ENCODE data around the gene ADAMTS4.

Gene ADAMTS4

DNA sequence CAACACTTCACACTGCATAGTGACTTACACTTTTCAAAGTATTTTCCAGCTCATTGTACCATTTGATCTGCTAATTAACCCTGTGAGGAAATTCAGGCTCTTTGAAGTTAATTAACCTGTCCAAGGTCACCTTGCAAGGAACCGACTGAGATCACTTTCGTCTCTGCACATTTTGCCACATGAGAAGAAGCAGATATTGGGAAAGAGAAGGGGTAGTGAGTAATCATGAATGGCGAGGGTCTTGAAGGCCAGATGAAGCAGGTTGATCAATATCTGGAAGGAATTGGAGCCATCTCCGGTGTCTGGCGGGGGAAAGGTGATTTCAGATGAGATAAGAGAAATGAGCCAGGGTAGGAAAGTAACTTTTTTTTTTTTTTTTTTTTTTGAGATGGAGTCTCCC, 21.1 kb upstream of the ADAMTS4 start:
- DNase-seq (ENCODE audit: low read depth) = no peak

DNA sequence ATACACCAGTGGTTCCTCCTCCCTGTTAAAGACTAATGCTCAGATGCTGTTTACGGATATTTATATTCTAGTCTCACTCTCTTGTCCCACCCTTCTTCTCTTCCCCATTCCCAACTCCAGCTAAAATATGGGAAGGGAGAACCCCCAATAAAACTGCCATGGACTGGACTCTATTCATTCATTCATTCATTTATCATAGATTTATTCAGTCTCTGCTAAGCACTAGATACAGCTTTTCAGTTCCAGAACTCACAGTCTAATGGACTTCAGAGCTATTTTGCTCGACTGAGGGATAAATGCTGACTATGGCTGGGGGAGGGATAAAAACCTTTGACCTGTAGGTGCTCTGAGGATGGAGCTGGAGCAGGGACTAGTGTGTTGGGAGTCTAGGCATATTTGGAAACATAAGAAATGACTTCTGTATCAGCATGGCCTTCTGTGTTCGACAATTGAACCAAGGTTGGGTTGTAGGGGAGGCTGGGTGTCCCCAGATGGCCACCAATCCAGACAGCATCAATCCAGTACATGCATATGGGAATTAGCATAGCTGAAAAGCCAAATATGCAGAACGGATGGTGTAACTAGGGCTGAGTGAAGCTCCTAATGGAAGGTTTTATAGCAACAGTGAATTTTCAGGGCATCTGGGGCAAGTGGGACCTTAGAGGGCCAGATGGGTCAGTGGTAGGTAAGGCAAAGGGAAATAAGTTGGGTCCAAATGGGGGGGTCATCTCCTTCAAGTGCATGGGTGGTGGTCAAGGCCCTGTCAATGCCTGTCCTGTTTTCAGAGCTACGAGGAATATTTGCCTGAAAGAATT, 20.4 kb upstream of the ADAMTS4 start:
- DNase-seq (ENCODE audit: low read depth) = no peak

DNA sequence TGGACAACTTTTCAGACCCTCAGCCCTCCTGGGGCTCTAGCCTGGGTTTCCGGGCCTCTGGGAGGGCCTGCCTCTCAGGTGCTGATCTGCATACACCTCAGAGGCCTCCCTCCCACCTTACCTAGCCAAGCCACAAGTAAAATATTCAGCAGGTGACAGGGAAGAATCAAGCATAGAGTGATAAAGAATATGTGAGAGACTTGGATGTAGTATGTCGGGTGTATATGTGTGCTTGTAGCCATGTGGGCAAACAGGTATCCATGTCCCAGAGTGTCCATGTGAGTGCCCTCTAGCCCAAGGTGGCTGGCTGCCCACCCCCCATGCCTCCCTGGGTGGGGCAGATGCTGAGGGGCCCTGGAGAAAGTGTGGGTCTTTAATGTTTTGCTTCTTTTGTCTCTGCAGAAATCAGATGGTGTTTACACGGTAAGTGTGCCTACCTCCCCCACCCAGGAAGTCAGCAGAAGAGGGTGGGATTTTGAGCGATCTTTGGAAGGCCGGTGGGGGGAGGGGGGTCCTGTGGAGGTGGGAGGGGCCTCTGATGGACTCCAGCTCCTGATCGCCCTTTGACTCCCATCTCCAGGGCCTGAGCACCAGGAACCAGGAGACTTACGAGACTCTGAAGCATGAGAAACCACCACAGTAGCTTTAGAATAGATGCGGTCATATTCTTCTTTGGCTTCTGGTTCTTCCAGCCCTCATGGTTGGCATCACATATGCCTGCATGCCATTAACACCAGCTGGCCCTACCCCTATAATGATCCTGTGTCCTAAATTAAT, 19.6 kb upstream of the ADAMTS4 start:
- DNase-seq (ENCODE audit: low read depth) = no peak

DNA sequence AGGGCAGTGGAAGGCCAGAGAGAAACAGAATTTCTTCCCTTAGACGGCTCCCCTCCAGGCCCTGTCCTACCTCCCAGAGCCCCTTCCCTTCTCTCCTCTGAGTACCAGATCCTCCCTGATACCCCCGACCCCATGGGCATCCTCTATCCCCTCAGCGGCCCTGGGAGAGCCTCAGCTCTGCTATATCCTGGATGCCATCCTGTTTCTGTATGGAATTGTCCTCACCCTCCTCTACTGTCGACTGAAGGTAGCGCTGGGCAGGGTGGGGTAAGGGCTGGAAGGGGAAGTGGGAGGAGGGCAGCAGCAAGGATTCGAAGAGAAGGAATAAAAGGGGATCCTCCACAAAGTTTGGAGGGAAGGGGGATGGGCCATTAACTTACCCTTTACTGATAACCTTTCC, 19.0 kb upstream of the ADAMTS4 start:
- DNase-seq (ENCODE audit: low read depth) = no peak

DNA sequence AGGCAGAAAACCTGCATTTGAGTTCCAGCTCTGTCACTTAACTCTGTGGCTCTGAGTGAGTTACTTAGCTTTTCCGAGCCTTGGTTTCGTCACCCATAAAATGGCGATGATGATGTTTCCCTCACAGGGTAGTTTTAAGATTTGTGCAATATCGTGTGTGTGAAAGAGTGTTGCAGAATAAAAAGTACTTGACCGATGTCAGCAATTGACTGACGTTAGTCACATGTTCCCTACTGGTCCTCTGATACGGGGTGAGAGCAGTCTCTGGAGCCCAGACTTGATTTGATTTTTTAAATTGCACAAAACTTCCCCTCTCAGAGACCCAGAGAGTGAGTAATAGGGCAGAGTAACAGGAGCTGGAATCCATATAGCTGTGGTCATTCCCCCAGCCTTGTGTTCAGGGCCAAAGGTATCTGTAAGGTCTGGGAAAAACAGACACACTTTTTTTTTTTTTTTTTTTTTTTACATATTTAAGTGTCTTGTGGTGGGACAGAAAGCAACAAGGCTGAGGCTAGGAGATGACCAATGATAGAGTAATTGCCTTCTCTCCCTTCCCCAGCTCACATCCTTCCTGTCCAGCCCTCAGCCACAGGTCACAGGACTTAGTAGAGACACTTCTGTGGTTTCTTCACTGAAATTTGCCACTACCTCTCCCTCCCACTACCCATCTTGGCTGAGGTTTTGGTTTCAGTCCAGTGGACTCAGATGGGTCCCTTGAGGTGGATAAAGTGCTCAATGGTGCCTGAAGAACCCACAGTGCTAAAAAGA, 18.3 kb upstream of the ADAMTS4 start:
- DNase-seq (ENCODE audit: low read depth) = no peak

DNA sequence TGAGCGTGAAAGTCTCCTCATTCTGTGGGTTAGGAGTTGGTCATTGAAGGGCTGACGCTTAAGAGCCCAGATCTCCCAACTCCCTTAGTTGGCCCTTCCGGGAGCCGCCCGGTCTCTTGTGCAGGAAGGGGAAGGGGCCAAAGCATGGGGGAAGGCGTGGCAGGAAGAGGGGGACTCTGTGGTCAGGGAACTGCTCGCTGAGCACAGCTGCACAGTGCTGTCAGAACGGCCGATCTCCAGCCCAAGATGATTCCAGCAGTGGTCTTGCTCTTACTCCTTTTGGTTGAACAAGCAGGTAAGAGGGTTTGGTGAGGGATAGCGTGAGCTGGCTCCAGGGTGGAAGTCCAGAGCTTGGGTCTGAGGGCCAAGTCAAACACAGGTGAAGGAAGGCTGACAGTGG, 16.2 kb upstream of the ADAMTS4 start, which contains the start of gene FCER1G:
TSS of gene FCER1G (plus strand) at position 220 of the 400 bp plus-strand sequence. CDS start at position 247, 27 bp downstream.
- no peak for DNase-seq (ENCODE audit: low read depth)

DNA sequence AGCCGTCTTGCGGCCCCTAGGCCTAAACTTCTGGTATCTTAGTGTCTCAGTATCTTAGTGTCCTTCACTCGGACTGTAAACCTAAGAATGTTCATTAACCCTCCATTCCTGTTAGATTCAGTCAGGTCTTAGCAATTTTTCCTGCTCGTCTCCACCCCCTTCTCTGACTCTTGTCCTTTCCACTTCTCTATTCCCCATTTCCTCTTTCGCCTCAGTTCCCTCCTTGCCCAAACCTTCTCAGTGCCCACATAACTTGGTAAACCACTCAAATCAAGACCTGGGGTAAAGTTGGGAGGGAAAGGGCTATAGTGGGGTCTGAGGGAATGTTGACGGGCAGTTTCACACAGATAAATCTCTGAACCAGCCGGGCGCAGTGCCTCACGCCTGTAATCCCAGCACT, 15.5 kb upstream of the ADAMTS4 start:
- no peak for DNase-seq (ENCODE audit: low read depth)

DNA sequence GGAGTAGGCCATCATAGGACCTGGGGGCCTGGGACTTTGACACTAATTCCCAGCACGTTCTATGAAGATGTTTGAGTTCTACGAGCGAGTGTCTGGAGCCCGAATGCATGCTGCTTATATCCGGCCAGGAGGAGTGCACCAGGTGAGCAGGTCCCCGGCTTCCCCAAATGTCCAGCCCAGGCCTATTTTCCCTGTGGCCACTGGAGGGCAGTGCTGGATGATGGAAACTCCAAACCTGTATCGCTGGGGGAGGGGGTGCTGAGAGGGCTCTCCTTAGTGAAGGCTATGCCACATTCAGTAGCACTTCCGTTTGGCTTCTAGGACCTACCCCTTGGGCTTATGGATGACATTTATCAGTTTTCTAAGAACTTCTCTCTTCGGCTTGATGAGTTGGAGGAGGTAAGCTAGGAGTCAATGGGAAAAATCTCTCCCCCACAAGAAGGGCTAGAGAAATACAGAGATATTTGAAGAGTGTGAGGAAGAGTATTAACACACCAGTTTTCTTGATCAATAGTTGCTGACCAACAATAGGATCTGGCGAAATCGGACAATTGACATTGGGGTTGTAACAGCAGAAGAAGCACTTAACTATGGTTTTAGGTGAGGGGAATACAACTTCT, 11.0 kb upstream of the ADAMTS4 start:
- no peak for DNase-seq (ENCODE audit: low read depth)

DNA sequence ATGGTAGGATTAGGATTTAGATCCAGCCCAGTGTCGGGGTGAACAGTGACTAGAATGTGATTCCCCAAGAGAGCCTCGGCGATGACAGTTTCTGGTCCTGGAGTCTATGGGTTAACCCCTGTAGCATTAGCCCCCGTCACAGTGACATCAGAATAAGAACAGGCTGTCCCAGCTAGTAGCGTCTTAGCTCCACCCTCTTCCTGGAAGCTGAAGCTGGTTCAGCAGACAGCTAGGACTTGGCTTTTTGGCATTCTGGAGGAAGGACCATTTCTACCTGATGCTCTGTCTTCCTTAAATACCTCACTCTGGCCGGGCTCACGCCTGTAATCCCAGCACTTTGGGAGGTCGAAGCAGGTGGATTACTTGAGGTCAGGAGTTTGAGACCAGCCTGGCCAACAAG, 8.3 kb upstream of the ADAMTS4 start:
- no peak for DNase-seq (ENCODE audit: low read depth)

DNA sequence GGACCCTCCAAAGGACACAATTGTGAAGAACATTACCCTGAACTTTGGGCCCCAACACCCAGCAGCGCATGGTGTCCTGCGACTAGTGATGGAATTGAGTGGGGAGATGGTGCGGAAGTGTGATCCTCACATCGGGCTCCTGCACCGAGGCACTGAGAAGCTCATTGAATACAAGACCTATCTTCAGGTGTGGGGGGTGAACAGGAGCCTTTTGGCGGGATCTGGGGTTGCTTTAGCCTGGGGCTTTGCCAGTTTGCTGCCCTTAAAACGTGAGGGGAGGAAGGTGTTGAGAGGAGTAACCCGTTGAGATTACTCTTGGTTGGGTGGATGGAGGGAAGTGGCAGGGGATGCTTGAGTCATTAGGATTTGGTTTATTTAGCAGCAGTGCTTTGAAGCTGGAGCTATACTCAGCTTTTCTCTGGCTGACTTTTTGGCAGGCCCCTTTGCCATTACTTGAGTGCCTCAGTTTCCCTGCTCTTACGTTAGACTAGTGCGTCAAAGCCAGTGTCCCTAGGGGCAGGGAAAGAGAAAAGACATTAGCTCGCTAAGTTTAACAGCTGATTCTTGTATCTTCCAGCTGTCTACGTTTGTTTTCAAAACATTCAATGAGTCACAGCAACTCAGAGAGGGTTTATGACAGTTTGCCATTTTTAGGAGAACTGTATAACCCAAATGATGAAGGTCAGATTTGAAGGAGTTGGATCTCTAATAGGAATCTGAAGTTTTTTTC, 7.7 kb upstream of the ADAMTS4 start:
- no peak for DNase-seq (ENCODE audit: low read depth)

DNA sequence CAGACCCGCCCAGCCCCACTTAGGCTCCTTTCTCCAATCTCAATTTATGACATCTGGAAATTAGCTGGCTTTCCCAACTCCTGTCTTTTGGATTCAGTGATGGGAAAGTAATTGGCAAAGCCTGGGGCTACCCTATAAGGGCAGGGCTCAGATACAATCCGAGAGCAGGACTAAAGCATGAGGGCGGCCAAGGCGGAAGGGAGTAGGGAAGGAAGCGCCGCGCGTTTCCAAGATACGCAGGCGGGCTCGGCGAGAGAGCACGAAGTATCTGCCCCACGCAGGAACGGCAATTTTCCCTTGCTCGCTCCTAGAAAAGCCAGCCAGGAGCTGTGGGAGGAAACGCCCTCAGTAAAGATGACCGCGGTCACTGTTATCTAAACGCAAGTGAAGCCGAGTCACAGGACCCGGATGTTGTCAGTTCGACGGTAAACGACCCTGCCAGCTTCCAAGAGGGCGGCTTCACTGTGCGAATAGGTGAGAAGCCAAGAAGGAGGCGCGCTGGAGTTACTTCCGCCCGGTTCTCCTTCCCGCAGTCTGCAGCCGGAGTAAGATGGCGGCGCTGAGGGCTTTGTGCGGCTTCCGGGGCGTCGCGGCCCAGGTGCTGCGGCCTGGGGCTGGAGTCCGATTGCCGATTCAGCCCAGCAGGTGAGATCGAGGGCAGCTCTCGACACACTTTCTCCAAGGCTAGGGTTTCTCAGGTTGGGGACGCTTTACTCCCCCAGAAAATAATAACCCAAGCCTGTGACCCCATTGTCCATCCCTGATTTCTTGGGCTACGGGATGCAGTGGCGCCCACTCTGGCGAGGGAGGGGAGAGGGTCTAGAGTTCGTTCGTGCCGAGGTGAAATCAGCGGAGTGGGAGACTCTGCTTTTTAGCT, 3.2 kb upstream of the ADAMTS4 start, which contains the start of gene NDUFS2:
TSS of gene NDUFS2 (plus strand) at position 532 of the 877 bp plus-strand sequence. CDS start at position 551, 19 bp downstream.
- DNase-seq (ENCODE audit: low read depth) = peak; percentile 99

DNA sequence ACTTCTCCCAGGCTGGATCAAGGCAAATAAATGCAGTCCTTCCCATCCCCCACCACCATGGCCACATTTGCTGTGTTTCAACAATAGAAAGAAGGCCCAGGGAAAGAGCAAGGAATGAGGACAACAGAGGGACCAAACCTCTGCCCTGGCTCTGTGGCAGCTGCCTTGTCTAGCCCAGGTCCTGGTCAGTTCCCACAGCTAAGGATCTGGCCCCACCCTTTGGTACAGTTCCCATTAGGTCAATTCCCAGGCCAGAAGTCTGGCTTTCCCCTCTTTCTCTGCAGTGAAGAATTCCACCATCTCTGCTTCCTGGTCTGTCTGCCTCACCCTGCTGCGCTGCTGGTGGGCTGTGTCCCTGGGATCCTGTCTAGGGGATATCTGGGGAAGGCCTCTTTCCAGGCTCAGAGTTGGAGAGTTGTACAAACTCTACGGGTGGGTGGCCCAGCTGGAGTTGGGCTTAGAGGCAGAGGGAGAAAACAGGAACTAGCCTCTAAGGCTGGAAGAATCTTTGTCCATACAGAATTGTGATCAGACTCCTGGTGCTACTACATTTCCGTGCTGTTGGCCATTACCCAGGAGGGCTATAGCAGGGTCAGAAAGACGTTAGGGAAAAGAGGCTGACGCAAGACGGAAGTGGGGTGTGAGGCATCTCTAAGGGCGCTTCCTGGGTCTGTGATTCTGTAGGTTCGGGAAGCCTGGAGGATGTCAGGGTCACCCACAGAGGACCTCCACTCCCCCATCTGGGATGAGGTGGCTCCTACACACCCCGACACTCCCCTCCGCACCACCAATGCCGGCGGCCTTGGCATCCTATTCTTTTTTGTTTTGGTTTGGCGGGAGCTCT, 2.4 kb upstream of the ADAMTS4 start:
- DNase-seq (ENCODE audit: low read depth) = no peak

DNA sequence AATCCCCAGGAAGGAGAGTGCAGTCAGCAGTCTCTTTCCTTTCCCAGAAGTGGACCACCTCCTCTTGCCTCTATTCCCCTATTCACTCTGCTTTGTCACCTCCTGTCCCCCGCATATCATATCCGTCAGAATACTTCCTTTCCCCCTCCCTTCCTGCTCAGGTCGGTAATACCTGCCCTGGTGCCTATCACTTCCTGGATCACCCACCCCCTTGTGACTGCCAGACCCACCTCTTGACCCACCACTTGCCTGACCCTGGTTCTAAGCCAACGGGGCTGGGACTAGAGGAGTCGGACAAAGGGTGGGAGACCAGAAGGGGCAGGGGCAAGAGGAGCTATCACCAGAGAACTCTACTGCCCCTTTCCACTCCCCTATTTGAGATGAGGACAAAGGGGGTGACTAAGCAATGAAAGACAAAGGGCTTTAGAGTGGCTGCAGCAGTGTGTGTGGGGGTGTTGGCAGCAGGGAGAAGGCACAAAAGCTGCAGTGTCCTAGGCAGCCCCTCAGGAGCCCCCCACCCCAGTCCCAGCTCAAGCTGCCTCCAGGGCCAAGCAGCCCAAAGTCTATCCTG, 1.7 kb upstream of the ADAMTS4 start:
- DNase-seq (ENCODE audit: low read depth) = no peak

DNA sequence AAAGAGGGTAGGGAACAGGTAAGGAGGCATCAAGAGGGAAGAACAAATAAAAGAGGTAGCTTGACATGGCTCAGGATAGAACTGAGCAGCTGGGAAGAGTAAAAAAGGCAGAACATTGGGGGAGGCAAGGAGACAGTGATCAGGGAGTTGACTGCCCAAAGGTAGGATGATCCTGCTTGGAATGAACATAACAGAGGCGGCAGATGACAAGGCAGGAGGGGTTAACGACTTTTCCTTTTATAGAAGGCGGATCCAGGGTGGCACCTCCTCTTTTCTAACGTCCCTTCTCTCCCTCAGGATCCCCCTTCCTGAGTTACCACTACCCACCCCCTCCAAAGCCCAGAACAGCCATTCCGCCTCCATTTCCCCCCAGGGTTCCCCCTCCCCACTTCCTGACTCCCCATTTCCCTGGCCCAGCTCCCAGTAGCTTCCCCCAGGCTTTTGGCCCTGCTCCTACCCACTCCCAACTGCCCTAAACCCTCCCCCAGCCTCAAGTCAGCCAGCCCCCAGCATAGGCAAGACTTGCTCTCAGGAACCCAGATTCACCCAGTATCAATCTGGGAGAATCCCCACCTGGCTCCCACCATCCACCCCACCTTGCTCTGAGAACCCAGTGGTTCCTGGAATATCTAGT, 769 bp upstream of the ADAMTS4 start:
- DNase-seq (ENCODE audit: low read depth) = no peak

DNA sequence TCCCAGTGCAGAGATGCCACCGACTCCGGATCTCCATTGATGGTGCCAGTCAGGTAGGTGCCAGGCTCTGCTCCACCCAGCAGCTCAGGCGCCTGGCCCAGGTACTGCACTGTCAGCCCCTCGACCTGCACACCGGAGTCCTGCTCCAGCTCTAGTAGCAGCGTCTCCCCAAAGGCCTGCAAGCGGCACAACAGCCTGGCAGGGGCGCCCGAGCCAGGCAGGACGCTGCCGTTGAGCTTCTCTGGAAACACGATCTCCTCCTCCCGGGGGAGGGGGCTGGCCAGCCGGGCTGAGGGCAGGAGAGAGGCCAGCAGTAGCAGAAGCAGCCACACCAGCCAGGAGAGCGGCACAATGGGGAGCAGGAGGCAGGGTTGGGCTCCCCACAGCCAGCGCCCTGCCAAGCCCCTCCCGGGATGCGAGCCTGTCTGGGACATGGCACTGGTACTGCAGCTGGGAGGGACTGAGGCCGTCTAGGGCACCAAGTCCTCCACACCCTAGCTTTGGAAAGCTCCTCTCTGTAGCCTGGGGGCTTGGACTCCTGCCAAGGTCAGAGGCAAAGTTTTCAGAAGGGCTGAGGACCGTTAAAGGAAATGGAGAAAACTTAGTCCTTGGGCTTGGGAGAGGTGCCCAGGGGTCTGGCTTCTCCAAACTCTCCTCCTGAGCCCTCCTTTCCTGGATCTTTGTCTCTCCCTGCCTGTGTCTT, 509 bp downstream of the ADAMTS4 start:
- DNase-seq (ENCODE audit: low read depth) = no peak

DNA sequence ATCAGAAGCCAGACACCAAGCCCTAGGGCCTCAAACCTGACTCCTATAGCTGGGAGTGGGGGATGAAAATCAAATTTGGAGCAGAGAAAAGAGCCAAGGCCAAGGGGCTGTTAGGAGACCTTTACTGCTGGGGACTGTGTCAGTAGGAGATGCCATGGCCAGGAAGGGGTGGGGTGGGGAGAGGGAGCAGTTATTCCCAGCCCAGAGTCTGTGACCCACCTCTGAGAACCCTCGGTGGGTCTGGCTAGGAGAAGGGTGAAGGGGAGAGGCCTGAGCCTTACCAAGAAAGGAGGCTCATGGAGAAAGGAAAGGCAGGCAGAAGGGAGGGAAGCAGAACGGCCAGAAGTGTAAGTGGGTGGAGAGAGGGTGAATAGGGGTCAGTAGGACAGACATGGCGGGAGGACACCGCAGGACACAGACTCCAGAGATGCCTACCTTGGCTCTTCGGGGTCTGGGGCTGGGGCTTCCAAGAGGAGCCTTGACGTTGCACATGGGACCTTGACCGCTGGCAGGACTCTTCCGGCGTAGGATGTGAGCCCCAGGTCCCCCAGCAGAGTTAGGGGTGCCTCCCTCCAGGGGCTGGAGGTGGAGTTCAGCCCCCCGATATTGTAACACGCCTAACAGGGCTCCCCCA, 1.2 kb downstream of the ADAMTS4 start:
- no peak for DNase-seq (ENCODE audit: low read depth)
